Measurements from ENCODE around the gene LIMS1.

DNA sequence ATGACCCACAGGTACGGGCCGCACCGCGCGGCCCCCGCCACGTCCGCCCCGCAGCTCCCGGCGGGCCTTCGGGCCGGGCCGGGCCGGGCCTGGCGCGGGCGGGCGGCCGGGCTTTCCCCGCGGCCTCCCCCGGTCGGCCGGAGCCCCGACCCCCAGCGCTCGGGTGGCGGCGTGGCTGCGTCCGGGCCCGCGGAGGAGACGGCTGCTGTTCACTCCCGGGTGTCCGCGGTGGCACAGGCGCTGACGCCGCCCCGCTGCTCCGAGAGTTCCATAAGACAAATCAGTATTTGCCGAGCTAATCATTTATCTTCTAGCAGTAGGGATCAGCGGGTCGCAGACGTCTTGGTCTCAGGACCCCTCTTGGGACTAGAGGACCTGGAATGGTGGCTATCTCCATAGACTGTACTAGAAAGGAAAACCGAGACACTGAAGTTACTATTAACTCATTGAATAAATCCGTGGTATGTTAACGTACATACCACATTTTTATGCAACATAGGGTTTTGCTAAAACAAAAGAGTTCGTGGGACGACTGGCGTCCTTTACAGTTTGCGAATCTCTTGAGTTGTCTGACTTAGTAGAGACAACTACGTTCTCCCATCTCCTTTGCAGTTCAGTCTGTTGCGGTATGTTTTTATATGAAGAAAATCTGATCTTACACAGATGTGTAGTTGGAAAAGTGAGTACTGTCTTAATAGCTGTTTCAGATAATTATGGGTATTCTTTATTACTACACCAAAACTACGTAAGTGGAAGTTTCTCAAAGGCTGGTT lies 500 bp downstream of the LIMS1 start:
- TF ChIP-seq, protein P1, sequence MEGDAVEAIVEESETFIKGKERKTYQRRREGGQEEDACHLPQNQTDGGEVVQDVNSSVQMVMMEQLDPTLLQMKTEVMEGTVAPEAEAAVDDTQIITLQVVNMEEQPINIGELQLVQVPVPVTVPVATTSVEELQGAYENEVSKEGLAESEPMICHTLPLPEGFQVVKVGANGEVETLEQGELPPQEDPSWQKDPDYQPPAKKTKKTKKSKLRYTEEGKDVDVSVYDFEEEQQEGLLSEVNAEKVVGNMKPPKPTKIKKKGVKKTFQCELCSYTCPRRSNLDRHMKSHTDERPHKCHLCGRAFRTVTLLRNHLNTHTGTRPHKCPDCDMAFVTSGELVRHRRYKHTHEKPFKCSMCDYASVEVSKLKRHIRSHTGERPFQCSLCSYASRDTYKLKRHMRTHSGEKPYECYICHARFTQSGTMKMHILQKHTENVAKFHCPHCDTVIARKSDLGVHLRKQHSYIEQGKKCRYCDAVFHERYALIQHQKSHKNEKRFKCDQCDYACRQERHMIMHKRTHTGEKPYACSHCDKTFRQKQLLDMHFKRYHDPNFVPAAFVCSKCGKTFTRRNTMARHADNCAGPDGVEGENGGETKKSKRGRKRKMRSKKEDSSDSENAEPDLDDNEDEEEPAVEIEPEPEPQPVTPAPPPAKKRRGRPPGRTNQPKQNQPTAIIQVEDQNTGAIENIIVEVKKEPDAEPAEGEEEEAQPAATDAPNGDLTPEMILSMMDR (IDR thresholded peaks at IDR 0.05) = no peak
- TF ChIP-seq POLR2A (IDR thresholded peaks at IDR 0.05) (no peak), POLR2AphosphoS5 (IDR thresholded peaks at IDR 0.05) (no peak)

Measured in stomach (tissue), 4 donors.